Epithelial cell of proximal tubule (primary cell): ENCODE data around the gene TRIM10. TPM values are rescaled to one million over a fixed set of nuclear protein-coding genes. Genes with fewer than 3 reads are reported as not detected.

ENCODE experiments used
- DNase-seq: peaks from one replicate; pipeline ENCODE4 v3.0.0-alpha.2; 2011; ENCODE audit warnings: low read depth
- H3K4me3 ChIP-seq: 2 replicates; pipeline ENCODE4 v1.5.1; 2011; ENCODE audit warnings: low read depth, mild to moderate bottlenecking, low read length
- CTCF ChIP-seq: conservative IDR thresholded peaks from 2 replicates; pipeline ENCODE4 v1.5.1; 2012; ENCODE audit warnings: low read depth, mild to moderate bottlenecking, low read length
- total RNA-seq: library from RNA; depleted of rRNA; stranded (reverse); fragments of >200 nt; gene quantifications from 2 replicates; pipeline ENCODE4 v1.2.3, GENCODE V29; 2015

TRIM10 gene
- total RNA-seq, 1 donor from 2014 or later = not detected

- peak within 1 kb of the TSS; percentile 49 for H3K4me3 ChIP-seq
- no peak for TF ChIP-seq CTCF
- no peak for DNase-seq
Observed at GRCh38 chr6:30163090-30163917, 2.3 kb upstream of the TRIM10 start, which contains the start of gene TRIM15. TSS of gene TRIM15 (plus strand) at chr6:30163546. CDS start at chr6:30163685, 139 bp downstream.

GRCh38 chr6:30162265-30163089 is 1.5 kb upstream of the TRIM10 start:
- DNase-seq = no peak
- peak overlapping the region; percentile 49 for H3K4me3 ChIP-seq
- TF ChIP-seq CTCF = no peak

GRCh38 chr6:30160008-30160784 is 815 bp downstream of the TRIM10 start:
- no peak overlapping the region for H3K4me3 ChIP-seq
- no peak for TF ChIP-seq CTCF
- no peak for DNase-seq

GRCh38 chr6:30158475-30159040 is 2.5 kb downstream of the TRIM10 start:
- H3K4me3 ChIP-seq = no peak overlapping the region
- no peak for DNase-seq
- TF ChIP-seq CTCF = no peak

- H3K4me3 ChIP-seq = no peak overlapping the region
- no peak for DNase-seq
- TF ChIP-seq CTCF = no peak
Observed at GRCh38 chr6:30157999-30158398, 3.0 kb downstream of the TRIM10 start.

- no peak for DNase-seq
- TF ChIP-seq CTCF = no peak
- H3K4me3 ChIP-seq = no peak overlapping the region
Observed at GRCh38 chr6:30157581-30157980, 3.4 kb downstream of the TRIM10 start.
